Stimulated activated CD8-positive, alpha-beta memory T cell treated with anti-CD3 and anti-CD28 coated beads, Interleukin-2, amount 100 ng/mL, for 48 hours (primary cell): ENCODE measurements around the gene WDR37.

Experiments
- DNase-seq, 2 donors: peaks; one replicate each; pipeline ENCODE4 v3.0.0-alpha.2; 2020; ENCODE audit warnings: low read depth in 2 of 2

Gene WDR37

DNA sequence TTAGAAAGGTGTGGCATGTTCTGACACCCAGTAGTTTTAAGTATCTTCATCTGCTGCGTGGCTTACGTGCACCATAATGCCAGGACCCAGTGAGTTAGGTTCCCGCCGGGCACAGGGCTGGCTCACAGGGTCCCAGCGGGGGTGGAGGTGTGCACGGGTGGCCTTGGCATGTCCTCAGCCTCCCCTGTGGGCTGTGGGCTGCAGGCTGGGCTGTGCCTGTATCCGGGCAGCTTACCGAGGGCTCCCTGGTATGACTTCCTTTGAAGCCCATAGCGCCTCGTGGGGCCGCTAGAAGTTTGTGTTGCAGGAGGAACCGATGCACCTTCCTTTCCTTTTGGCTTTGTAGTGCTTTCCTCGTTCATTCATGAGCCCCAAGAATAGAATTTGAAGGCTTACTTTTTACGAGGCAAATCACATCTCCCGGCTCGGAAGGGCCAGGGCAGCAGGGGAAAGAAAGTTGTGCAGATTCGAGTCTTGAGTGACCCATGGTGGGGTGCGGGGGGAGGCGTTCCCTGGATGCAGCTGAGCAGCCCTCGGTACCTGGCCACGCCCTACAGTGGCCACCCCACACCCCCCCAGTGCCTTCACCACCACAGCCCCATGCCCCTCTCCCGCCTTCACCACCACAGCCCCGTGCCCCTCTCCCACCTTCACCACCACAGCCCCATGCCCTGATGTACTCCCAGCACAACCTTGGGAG is 113.2 kb downstream of the WDR37 start:
- DNase-seq, result no peak

DNA sequence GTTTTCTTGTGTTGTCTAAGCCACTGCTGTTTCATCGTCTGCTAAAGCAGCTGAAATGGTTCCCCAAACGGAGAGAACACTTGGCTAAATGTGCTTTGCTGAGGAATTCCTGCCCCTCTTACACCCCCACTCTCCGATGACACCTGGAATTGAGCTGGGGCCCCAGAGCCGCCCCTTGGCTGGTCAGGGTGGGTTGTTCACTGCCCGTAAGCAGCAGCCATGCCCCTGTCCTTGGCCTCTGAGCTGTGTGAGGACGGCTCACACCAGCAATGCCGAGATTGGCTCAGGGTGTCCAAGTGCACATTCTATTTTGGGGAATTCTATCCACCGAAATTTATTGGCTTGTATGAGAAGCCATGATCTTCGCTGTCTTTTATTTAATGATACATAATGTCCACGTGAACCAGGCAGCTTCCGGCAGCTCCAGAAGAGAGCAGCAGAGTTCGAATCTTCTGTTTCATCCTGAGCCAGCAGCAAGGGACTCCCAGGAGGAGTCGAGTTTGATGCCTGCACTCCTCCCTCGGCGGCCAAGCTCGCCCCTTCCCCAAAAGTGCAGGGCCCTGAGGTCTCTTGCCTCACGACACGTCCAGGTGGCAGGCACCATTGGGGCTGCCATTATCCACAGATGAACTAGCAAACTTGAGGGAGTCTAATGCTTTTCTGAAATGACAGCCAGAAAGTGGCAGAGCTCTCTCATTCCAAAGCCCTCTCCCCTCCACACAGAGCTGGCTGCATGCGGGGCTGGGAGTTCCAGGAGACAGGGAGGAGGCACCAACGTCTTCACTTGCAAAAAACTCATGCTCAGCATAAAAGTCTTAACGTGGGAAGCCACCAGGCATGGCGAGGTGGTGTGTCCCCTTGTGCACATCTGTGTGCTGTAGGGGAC is 114.0 kb downstream of the WDR37 start:
- no peak for DNase-seq

DNA sequence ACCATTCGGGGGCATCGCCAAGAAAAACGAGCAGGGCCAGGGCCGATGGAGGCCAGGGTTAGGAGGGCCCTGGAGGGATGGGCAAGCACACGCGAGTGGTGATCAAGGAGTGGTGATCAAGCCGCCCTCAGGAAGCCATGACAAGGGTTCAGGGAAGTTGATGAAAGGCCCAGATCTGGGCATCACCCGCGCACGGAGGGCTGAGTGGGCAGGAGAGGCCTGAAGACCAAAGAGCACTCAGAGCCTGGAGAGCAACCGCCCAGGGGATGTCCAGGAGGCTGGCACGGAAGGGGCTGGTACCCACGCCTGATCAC is 114.6 kb downstream of the WDR37 start:
- no peak for DNase-seq

DNA sequence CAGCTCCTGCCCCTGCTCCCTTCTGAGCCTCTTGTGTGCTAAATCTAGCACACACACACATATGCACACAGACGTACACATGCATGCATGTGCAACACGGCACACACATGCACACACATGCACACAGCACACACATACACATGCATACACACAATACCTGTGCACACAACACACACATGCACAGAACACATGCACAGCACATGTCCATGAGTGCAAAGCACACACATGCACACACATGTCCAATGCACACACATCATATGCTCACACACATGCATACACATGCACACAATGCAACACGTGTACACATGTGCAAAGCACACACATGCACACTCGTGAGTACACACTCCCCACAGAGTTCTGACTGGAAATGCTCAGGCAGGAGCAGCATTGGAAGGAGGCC is 115.0 kb downstream of the WDR37 start:
- no peak for DNase-seq

DNA sequence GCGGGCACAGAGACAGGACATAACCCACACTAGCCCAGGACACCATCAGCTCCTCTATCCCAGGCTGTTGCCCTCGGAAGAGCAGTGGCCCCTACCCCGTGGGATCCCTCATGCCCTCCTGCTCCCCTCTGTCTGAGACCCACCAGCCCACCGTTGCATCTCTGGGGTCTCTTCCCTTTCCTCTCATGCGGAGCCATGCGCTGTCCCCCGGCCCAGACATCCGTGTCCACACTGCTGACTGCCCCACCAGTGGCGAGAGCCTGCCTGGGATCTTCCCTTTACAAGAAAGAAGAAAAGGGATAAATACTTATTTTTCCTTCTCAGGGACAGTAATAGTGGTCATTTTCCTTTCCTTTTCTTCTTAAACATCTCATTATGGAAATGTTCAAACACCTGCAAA is 115.4 kb downstream of the WDR37 start:
- DNase-seq, result no peak

DNA sequence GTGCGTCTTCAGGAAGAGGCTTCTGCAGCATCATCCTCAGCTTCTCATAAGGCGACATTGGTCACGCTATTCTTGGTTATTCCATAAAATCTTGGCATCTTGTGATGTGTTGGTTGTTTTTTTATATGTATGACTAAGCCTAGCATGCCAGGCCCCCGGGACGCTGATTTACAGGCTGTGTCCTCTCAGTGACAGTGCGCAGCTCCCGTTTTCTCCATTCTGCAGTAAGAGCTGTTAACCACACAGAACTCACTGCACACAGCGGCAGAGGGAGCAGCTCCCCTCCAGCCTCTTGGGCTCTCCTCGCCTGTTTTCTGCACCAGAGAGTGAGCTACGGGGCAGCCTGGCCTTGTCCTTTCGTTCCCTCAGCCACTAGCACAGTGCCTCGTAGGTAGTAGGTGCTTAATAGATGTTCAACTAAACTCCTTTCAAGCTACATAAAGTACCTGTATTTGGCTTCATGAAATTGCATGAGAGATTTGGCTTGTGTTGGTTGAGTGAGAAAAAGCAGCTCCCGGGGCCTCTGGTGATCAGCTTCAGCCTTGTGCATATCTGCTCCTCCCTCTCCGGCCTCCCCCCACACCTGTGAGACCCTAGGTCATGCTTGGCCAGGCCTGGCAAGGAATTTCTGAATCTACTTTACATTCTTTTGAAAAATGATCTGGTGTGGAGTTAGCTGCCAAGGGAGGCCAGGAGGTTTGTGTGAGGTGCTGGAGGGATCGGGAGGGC is 116.2 kb downstream of the WDR37 start:
- no peak for DNase-seq

DNA sequence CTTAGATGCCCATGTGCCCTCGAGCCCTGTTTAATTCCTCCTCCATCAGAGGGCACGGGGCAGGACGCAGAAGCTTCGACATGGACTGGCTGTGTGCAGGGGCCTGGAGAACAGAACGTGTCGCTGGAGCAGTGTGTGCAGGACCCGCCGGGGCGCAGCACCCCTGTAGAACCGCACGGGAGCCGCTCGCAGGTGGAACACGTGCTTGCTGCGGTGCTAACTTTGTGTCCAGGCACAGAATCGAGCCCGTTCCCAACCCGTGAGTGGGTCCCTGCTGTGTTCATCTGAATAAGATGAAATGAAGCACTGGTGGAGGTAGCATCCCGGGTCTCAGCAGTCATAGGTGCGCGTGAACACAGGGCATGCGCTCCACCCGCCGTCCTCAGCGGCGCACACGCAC is 116.9 kb downstream of the WDR37 start:
- DNase-seq, result no peak

DNA sequence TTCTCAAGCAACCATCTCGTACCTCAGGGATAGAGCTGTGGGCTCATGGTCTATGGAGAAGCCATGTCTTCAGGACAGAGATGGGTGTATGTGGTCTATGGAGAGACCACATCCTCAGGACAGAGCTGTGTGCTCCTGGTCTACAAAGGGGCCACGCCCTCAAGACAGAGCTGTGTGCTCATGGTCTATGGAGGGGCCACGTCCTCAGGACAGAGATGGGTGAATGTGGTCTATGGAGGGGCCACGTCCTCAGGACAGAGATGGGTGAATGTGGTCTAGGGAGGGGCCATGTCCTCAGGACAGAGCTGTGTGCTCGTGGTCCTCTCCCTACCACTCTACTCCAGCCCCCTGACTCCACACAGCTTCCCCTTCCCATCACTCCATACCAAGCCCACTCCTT is 117.8 kb downstream of the WDR37 start:
- DNase-seq, result no peak

DNA sequence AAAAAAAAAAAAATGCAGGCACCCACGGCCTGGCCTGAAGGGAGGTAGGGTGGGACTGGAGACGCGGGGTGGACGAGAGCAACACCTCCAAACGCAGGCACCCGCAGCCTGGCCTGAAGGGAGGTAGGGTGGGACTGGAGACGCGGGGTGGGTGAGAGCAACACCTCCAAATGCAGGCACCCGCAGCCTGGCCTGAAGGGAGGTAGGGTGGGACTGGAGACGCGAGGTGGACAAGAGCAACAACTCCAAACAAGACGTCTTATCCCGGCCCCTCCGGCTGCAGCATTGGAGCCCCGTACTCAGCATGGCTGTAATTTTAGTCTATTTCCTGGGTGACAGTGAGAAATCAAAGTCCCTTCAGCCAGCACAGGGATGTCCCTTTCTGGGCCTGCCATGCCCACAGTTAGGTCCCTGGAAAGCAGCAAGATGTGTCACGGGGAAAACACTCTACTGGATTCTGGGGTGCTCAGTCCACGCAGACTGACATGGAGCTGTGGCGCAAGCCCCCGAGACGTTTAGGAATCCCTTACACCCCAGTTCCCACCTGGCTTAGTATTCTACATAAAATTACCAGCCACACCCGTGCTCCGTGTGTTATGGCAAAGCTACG is 119.9 kb downstream of the WDR37 start:
- no peak for DNase-seq

DNA sequence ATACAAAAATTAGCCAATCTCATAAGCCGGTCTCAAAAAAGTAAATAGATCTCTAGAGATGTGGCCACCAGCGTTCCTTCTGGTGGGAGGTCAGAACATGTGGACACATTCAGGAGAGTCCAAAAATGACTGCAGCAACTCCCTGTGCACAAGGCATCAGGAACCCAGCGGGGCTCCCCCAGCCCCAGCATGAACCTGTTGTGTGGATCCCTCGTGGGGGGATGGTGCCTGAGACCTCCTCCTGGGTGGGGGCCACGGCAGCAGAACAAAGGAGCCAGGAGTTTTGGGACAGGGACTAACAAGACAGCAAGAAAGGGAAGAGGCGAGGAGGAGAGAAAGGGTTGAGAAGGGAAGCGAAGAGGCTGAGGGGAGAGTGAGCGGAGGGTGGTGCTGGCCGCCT is 121.8 kb downstream of the WDR37 start:
- no peak for DNase-seq

DNA sequence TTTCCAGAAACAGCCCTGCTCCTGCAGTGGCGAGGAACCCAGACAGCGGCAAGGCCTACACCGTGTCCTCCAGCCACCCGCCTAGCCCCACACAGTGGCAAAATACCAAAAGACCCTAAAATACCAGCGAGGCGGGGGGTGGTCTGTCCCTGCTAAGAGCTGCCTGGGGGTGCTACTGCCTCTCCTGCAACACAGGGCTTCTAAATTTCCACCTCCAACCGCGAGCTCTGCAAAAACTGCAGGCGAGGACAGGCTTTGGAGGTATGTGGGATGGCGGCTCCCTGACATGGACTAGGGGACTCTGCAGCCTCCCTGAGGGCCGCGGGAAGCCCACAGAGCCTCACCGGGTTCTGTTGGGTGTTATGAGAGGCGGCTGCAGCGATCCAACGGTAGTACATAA is 122.3 kb downstream of the WDR37 start:
- no peak for DNase-seq

DNA sequence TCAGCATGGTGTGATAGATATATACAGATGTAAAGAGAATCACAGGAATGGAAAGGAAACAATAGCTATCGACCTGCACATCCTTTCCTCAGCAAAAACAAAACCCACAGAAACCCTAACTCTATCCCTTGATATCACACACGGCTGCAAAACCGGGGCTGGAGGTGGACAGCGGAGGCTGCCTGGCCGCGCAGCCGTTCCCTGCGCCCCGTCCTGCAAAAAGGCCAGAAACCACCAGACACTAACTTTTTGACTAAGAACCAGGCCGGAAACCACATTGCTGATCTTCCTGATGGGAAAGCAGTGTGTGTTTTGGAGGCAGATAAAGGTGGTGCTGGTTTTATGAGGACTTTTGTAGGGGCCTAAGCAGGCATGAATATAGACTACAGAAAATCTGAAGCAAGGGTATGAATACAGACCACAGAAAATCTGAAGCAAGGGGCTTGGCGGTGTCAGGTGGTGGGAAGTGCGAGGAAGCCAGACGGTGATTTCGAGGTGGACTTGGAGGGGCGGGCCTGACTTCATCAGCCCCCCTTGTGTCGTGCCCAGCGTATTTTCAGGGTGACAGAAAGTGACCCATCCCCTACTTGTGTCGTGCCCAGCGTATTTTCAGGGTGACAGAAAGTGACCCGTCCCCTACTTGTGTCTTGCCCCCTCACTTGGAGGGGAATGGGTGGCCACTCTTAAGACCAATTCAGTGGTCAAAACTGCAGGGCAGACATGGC is 123.3 kb downstream of the WDR37 start:
- no peak for DNase-seq

DNA sequence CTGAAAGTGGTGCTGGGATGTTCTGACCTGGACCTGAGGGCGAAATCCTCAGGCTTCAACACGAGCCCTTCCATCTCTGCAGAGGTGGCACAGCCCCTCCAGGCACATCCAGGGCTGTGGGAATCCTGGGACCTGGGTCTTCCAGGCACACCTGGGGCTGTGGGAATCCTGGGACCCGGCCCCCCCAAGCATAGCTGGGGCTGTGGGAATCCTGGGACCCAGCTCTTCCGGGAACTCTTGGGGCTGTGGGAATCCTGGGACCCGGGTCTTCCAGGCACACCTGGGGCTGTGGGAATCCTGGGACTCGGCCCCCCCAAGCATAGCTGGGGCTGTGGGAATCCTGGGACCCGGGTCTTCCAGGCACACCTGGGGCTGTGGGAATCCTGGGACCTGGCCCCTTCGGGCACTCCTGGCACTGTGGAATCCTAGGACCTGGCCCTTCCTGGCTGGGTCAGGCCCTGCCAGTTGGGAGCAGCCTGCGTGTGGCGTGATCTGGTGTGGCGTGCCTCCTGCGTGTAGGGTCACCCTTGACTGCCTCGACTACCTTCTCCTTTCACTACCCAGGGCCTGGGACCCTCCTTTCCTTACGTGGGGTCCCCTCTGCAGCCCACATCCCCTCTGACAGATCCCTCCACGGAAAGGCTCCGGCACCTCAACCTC is 124.0 kb downstream of the WDR37 start:
- DNase-seq, result no peak

DNA sequence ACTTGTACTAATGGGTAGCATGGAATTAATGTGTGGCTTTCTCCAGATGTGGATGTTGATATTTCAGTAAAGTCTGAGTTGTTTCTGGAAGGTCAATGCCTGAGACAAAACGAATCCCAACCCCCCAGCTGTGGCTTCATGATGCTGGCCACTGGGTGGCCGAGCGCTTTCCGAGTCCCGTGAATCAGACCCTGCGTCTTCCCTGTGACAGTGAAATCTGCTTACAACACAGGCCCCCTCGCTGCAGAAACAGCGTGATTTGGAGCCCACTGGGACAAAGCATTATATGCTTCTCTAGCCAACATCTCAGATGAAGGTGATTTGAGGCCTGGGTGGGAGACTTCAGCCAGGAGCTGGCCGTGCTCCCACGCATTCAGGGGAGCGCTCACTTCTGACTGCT is 124.7 kb downstream of the WDR37 start:
- no peak for DNase-seq
